Activated T-helper 1 cell treated with anti-CD3 and anti-CD28 coated beads, Interleukin-2, amount 50 U/mL, for 16 hours (primary cell): Measurements from ENCODE around the gene DOK7.
"Not testable (repeated sequence)": the region's sequence is repeated elsewhere in the genome, so short reads cannot be mapped to it uniquely, and the experiment has no call there.

ENCODE experiments used
- DNase-seq, 2 donors: peaks; one replicate each; pipeline ENCODE4 v3.0.0-alpha.2; 2020; ENCODE audit warnings: low read depth in 1 of 2, low spot score in 1 of 2

The DOK7 gene

GRCh38 chr4:3531879-3532750 lies 69.0 kb downstream of the DOK7 start, which contains the start of gene LRPAP1:
Gene LRPAP1, minus strand, starts transcription at chr4:3532422. Its CDS starts 10 bp downstream, at chr4:3532412.
- peak; percentile 61 to 82 for DNase-seq

GRCh38 chr4:3532751-3533422 lies 69.8 kb downstream of the DOK7 start:
- DNase-seq: no peak

- no peak for DNase-seq
These were observed 70.3 kb downstream of the DOK7 start for GRCh38 chr4:3533423-3533820.

GRCh38 chr4:3535812-3536211 lies 72.7 kb downstream of the DOK7 start:
- not testable (repeated sequence) for DNase-seq

GRCh38 chr4:3538906-3539305 lies 75.8 kb downstream of the DOK7 start:
- not testable (repeated sequence) for DNase-seq

- not testable (repeated sequence) for DNase-seq
These were observed 80.3 kb downstream of the DOK7 start for GRCh38 chr4:3543415-3543814.
